MG63 (cell line): ENCODE results near the gene LRRC37A. TPM values are rescaled to one million over a fixed set of nuclear protein-coding genes. Genes with fewer than 3 reads are reported as not detected.
A peak's percentile ranks its signal among the peaks of the same experiment; 100 is the strongest.
"Not testable (repeated sequence)": the region's sequence is repeated elsewhere in the genome, so short reads cannot be mapped to it uniquely, and the experiment has no call there.

Experiments used
- DNase-seq: peaks from one replicate; pipeline ENCODE4 v3.0.0-alpha.2; 2020
- H3K27me3 ChIP-seq: fragments of 250-450 bp; sonication (Bioruptor Pico); 2 replicates; pipeline ENCODE4 v1.5.1; 2020; ENCODE audit warnings: mild to moderate bottlenecking, moderate library complexity
- H3K36me3 ChIP-seq: fragments of 250-450 bp; sonication (Bioruptor Pico); 2 replicates; pipeline ENCODE4 v1.5.1; 2020; ENCODE audit warnings: mild to moderate bottlenecking, moderate library complexity
- H3K4me3 ChIP-seq: fragments of 250-450 bp; sonication (Bioruptor Pico); 2 replicates; pipeline ENCODE4 v1.5.1; 2020; ENCODE audit warnings: mild to moderate bottlenecking, moderate library complexity
- H3K9me3 ChIP-seq: fragments of 250-450 bp; sonication (Bioruptor Pico); 2 replicates; pipeline ENCODE4 v1.5.1; 2020; ENCODE audit warnings: mild to moderate bottlenecking, moderate library complexity
- total RNA-seq: library from RNA; depleted of rRNA; stranded (reverse); fragments of >200 nt; shearing (Covaris generic); gene quantifications from 2 replicates; pipeline ENCODE4 v1.2.3, GENCODE V29; 2014; ENCODE audit warnings: low replicate concordance; rRNA removed

Gene LRRC37A
- total RNA-seq: not detected in 2 replicates

GRCh38 chr17:46294831-46295230, at the start of gene LRRC37A:
TSS of gene LRRC37A (plus strand) at chr17:46295131. CDS start at chr17:46295134, 3 bp downstream.
- H3K4me3 ChIP-seq, H3K9me3 ChIP-seq, H3K36me3 ChIP-seq, H3K27me3 ChIP-seq, DNase-seq: not testable (repeated sequence)

DNA sequence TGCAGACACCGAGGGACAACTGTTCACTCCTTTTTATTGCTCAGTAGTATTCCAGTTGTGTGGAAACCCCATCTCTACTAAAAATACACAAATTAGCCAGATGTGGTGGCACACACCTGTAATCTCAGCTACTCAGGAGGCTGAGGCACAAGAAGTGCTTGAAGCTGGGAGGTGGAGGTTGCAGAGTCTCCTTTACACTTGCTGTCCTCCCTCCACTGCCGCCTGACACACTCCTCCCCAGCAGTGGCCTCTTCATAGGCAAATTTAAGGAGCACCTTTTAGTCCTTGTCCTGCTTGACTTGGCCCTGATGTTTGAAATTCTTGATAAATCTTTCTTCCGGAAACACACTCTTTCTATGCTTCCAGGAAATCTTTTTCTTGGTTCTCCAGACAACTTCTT, 45.8 kb upstream of the LRRC37A start:
- H3K9me3 ChIP-seq, H3K27me3 ChIP-seq, H3K36me3 ChIP-seq, H3K4me3 ChIP-seq, DNase-seq: not testable (repeated sequence)

DNA sequence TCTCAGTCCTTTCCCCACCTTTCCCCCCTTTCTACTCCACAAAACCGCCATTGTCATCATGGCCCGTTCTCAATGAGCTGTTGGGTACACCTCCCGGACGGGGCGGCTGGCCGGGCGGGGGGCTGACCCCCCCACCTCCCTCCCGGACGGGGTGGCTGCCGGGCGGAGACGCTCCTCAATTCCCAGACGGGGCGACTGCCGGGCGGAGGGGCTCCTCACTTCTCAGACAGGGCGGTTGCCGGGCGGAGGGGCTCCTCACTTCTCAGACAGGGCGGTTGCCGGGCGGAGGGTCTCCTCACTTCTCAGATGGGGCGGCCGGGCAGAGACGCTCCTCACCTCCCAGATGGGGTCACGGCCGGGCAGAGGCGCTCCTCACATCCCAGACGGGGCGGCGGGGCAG, 42.1 kb upstream of the LRRC37A start:
- H3K9me3 ChIP-seq, H3K36me3 ChIP-seq, H3K27me3 ChIP-seq, H3K4me3 ChIP-seq, DNase-seq: not testable (repeated sequence)

DNA sequence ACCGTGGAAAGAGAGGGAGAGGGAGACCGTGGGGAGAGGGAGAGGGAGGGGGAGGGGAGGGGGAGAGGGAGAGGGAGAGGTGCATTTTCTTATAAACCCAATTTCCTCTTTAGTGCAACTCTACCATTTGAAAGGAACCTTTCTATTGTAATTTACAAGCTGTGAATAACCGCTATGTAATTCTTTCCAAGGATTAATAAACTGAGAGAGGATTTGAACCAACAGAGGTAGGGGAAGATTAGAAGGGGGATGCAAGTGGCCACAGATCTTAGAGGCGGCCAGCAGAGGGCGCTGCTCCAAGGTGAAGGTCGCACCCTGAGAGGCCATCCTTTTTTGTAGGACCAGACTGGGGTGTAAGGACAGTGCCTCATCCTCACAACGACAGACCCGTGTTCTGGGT, 41.2 kb upstream of the LRRC37A start:
- not testable (repeated sequence) for H3K9me3 ChIP-seq, H3K36me3 ChIP-seq, H3K27me3 ChIP-seq, H3K4me3 ChIP-seq
- DNase-seq: peak; percentile 56

DNA sequence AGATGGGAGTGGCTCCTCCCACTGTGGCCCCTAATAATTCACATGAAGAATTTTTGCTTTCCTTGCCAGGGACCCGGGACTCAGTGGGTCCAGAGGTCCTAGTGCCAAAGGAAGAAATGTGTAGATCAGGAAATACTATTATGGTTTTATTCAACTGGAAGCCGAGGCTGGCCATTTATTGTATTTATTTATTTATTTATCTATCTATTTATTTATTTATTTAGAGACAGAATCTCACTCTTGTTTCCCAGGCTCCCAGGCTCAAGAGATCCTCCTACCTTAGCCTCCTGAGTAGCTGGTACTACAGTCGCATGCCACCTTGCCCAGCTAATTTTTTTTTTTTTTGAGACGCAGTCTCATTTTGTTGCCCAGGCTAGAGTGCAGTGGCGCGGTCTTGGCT, 40.7 kb upstream of the LRRC37A start:
- DNase-seq, H3K36me3 ChIP-seq, H3K4me3 ChIP-seq, H3K27me3 ChIP-seq, H3K9me3 ChIP-seq: not testable (repeated sequence)

- DNase-seq, H3K36me3 ChIP-seq, H3K27me3 ChIP-seq, H3K4me3 ChIP-seq, H3K9me3 ChIP-seq: not testable (repeated sequence)
Observed at GRCh38 chr17:46256369-46256768, 38.6 kb upstream of the LRRC37A start.

DNA sequence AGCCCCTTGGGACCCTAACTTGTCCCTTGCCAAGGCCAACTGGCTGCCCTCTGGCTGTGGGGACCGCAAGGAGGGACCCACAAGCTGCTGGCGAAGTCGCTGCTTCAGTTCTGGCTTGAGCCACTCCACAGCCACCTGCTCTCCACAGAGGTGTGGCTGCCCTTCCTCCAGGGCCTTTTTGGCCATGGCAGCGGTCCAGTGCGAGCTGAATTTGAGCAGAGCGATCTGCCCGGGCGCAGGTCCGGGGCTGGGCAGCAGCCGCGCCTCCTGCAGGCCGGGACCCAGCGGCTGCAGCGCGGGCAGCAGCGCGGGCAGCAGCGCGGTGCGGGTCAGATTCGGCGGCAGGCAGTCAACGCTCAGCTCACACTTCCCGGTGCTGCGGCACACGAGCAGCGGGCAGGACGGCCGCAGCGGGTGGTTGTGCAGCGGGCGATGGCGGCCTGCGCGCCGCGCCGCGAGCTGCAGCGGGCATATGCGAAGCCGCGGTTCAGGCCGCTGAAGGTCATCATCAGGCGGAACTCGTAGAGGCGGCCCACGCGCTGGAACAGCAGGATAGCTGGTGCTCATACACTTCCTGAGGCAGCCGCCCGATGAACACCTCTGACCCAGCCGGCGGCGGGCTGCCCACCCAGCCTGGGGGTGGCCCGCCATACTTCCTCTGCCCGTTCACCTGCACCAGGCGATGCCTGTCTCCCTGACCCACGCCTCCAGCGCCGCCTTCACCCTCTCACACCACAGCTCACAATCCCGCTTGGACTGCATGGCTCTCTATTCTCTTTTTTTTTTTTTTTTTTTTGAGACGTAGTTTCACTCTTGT, 34.9 kb upstream of the LRRC37A start:
- not testable (repeated sequence) for H3K36me3 ChIP-seq, H3K9me3 ChIP-seq, H3K27me3 ChIP-seq, H3K4me3 ChIP-seq
- DNase-seq: peak; percentile 27

- no peaks in the 10 kb centered on the region for H3K27me3 ChIP-seq
- DNase-seq: peak; percentile 50
- H3K36me3 ChIP-seq: no peaks in the 10 kb centered on the region
- H3K9me3 ChIP-seq: no peaks in the 10 kb centered on the region
- H3K4me3 ChIP-seq: no peak overlapping the region
Observed at GRCh38 chr17:46262271-46262670, 32.7 kb upstream of the LRRC37A start.

DNA sequence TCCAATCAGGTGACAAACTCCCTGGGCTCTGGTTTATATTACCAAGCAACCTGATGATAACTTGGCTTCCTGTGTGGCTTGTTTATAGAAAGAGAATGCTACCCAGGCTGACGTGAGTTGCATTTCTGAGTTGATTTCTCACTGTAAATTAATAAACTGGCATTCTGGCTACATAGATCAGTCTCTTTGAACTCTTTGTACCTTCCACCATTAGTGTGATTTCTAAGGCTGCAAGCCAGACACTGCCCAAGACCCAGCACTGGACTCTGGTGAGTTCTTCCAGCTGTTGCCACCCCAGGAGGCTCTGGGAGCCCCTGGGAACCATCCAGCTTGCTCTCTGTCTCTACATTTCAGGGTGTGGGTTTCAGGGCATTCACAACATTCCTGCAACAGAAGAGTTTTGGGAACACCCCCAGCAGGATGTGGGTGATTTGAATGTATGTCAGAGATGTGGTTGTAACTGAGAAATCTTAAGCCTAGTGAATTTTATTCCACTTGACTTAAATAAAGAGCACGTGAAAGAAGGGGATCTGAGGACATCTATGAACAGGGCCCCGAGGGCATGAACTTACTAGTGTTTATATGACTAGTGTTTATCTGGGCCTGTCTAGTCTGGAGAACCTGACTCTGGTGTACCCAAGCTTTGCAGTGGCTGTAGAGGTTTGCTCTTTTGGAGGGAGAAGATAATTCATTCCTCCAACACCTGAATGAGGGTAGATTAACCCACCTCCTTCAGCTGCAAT, 30.3 kb upstream of the LRRC37A start:
- no peak overlapping the region for H3K4me3 ChIP-seq
- no peaks in the 10 kb centered on the region for H3K36me3 ChIP-seq
- DNase-seq: peak; percentile 81
- no peaks in the 10 kb centered on the region for H3K27me3 ChIP-seq
- no peaks in the 10 kb centered on the region for H3K9me3 ChIP-seq

GRCh38 chr17:46266063-46266655, 28.8 kb upstream of the LRRC37A start:
- not testable (repeated sequence) for DNase-seq, H3K9me3 ChIP-seq, H3K27me3 ChIP-seq, H3K36me3 ChIP-seq
- H3K4me3 ChIP-seq: peak overlapping the region; percentile 45

DNA sequence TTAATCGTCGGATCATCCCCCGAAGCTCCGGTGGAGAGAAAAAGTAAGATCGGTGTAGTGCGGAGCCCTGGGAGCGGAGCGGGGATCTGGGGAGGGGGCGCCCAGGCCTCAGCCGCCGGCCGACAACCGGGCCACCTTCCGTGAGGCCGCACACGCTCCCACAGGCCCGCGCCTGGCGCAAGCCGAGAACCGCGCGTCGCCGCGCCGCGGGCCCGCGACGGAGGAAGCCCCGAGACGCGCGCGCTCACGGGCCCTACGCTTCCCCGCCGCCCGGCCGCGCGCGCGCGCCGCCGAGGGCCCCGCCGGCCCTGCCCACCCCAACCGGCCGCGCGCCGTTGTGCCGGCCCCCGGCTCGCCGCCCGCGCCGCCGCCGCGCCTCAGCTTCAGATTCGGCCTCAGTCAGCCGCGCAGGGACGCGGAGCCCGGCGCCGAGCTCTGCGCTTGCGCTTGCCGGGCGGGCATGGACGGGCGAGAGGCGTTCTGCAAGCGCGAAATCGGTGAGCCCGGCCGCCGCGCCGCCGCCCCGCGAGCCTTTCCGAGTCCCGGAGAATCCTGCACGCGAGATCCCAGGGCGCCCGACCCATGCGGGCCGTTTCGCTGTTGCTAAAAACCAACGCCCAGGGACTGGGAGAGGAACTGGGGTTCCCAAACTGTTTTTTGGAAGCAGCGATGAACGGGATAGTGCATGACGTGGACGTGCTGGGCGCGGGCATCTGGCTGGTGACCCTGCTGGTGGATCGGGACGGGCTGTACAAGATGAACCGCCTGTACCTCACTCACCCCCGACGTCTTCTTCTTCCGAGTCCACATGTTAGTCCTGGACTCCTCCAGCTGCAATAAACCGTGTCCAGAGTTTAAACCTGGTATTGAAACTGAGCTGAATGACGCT, 28.0 kb upstream of the LRRC37A start:
- Histone ChIP-seq H3K9me3 (no peaks in the 10 kb centered on the region), H3K4me3 (peak overlapping the region; percentile 80), H3K36me3 (no peaks in the 10 kb centered on the region), H3K27me3 (no peaks in the 10 kb centered on the region)
- peak; percentile 91 for DNase-seq

- H3K36me3 ChIP-seq: no peaks in the 10 kb centered on the region
Observed at GRCh38 chr17:46270032-46270431, 24.9 kb upstream of the LRRC37A start.

GRCh38 chr17:46273541-46274236, 21.2 kb upstream of the LRRC37A start:
- DNase-seq: no peak

More at GRCh38 chr17:46270032-46270431, 24.9 kb upstream of the LRRC37A start:
- DNase-seq: no peak
- H3K27me3 ChIP-seq: no peaks in the 10 kb centered on the region
- no peak overlapping the region for H3K4me3 ChIP-seq
- no peaks in the 10 kb centered on the region for H3K9me3 ChIP-seq

GRCh38 chr17:46274238-46274637, 20.7 kb upstream of the LRRC37A start:
- Histone ChIP-seq H3K9me3 (peaks cover 10% of the 10 kb centered on the region), H3K4me3 (no peak overlapping the region), H3K27me3 (no peaks in the 10 kb centered on the region), H3K36me3 (no peaks in the 10 kb centered on the region)
- no peak for DNase-seq

More at GRCh38 chr17:46273541-46274236, 21.2 kb upstream of the LRRC37A start:
- Histone ChIP-seq H3K27me3 (no peaks in the 10 kb centered on the region), H3K36me3 (no peaks in the 10 kb centered on the region), H3K9me3 (peaks cover 4% of the 10 kb centered on the region), H3K4me3 (no peak overlapping the region)

DNA sequence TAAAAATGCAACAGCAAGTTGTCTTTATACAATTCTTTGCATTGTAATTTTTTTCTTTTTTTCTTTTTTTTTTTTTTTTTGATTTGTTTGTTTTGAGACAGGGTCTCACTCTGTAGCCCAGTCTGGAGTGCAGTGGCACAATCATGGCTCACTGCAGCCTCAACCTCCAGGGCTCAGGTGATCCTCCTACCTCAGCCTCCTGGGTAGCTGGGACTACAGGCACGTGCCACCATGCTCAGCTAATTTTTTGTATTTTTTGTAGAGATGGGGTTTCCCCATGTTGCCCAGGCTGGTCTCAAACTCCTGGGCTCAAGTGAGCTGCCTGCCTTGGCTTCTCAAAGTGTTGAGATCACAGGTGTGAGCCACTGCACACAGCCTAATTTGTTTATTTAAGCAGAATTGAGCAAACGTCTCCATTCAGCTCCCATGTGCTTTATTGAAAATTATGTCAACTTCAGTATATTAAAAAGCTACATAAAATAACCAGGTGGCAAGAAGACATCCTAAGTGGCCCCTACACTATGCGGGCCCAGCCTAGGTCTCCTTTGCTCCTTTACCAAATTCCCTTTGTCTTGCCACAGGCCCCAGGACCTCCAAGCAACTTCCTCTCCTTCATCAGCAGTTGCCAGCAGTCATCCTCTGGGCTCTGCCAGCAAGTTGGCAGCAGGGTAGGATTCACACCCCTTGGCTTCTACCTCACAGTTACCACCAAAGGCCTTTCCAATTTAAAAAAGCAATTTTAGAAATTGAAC, 18.0 kb upstream of the LRRC37A start:
- H3K27me3 ChIP-seq, H3K4me3 ChIP-seq, H3K9me3 ChIP-seq, H3K36me3 ChIP-seq: not testable (repeated sequence)
- DNase-seq: peak; percentile 87
